ENCODE data around the gene SLC43A3.
"Not testable (repeated sequence)": the region's sequence is repeated elsewhere in the genome, so short reads cannot be mapped to it uniquely, and the experiment has no call there.

The SLC43A3 gene

DNA sequence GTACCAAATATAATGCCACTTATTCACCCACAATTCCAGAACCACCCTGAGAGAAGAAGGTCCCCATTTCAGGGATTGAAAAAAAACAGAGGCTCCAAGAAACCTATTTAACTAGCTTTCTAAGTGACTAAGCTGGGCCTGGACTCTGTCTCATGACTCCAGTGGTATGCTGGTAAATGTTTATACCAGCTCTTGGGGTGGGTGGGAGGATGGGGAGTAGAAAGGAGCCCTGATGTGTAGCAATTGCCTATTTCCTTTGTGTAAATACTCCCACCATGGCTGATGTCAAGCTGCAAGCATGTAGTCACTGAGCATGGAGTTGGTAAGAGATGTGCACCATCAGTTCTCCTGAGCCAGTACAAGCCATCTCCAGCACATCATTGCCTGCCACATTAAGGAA, 48.7 kb downstream of the SLC43A3 start:
- DNase-seq: peak; percentile 67 to 83

DNA sequence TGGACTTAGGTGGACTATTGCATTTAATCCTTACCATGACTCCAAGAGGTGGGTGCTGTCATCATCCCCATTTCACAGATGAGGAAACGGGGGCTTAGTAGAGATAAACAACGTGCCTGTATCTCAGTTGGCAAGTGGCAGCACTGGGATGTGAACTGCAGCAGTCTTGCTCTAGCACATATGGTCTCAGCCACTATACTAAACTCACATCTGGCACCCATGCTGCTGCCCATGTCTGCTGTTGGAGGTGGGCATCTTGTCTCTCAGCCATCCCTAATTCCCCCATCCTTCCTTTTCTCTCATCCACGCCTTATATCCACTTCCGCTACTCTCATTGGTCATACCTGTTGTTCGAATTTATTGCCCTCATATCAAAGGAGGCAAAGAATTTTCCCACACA, 49.8 kb downstream of the SLC43A3 start:
- DNase-seq: no peak

DNA sequence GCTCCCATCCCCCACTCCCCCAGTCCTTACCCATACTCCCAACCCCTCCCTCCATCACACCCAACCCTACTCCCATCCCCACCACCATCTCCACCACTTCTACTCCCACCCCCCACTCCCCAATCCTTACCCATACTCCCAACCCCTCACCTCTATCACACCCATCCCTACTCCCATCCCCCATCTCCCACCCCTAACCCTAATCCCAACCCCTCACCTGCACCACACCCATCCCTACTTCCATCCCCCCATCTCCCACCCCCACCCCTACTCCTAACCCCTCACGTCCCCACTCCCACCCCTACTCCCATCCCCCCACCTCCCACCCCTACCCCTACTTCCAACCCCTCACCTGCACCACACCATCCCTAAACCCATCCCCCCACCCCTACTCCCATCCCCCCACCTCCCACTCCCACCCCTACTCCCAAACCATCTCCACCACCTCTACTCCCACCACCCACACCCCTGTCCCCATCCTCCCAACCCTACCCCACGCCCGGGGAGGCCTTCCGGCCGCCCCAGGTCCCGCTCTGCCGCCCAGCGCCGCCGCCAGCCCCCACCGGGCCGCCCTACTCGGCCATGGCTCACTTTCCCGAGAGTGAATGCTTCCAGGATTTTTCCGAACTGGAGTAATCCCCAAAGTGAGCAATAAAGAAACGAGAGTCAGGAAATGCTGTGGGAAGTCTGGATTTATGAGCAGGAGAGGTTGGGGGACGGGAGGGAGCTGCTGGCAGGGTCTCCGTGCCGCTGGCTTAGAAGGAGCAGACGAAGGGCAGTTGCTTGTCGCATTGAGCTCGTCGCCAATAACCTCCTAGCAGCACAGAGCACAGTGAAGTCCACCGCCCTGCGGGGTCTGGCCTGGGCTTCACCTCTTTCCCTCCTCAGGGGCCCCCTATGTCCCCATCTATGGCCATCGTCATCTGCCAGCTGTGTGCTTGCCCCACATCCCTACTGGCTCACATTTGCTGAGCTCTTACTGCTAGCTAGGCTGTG, 50.5 kb downstream of the SLC43A3 start:
- DNase-seq: no peak

- DNase-seq: no peak
Observed at GRCh38 chr11:57375490-57375889, 51.4 kb downstream of the SLC43A3 start.

- DNase-seq: no peak
Observed at GRCh38 chr11:57374966-57375365, 52.0 kb downstream of the SLC43A3 start.

GRCh38 chr11:57373146-57373545, 53.8 kb downstream of the SLC43A3 start:
- DNase-seq: no peak

GRCh38 chr11:57370941-57371340, 56.0 kb downstream of the SLC43A3 start:
- DNase-seq: peak; percentile 32 to 47

GRCh38 chr11:57370251-57370650, 56.7 kb downstream of the SLC43A3 start:
- no peak for DNase-seq

GRCh38 chr11:57368845-57369232, 58.1 kb downstream of the SLC43A3 start:
- no peak for DNase-seq

DNA sequence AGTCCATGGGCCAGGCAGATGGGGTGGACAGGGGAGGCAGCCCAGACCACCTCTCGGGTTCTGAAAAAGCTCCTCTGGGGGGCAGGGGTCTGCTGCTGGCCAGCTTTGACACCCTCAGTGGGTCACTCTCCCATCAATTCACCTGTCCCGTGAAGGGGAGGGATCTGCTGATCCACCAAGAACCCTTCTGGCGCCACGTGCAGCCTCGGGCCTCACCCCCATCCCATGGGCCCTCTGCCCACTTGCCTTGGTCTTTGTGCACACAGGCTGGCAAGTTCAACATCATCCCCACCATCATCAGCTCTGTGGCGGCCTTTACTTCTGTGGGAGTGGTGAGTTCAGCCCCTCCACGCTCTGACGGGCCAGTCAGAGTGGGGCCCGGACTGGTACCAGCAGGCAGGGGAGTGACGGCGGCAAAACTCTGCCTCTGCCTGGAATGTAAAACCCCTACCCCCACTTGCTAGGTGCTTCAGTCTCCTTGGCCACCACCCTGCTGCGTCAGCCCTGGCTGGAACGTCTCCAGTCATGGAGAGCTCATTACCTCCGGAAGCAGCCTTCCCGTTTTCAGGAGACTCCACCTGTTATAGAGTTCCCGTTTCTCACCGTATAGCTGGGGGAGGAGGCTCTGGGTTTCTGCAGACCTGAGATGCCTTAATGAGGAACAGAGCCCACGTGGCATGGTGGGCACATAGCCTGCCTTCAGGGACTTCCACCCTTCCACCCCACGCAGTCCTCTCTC, 58.6 kb downstream of the SLC43A3 start:
- DNase-seq: peak; percentile 53 to 71

GRCh38 chr11:57364851-57365660, 61.9 kb downstream of the SLC43A3 start:
- no peak for DNase-seq

DNA sequence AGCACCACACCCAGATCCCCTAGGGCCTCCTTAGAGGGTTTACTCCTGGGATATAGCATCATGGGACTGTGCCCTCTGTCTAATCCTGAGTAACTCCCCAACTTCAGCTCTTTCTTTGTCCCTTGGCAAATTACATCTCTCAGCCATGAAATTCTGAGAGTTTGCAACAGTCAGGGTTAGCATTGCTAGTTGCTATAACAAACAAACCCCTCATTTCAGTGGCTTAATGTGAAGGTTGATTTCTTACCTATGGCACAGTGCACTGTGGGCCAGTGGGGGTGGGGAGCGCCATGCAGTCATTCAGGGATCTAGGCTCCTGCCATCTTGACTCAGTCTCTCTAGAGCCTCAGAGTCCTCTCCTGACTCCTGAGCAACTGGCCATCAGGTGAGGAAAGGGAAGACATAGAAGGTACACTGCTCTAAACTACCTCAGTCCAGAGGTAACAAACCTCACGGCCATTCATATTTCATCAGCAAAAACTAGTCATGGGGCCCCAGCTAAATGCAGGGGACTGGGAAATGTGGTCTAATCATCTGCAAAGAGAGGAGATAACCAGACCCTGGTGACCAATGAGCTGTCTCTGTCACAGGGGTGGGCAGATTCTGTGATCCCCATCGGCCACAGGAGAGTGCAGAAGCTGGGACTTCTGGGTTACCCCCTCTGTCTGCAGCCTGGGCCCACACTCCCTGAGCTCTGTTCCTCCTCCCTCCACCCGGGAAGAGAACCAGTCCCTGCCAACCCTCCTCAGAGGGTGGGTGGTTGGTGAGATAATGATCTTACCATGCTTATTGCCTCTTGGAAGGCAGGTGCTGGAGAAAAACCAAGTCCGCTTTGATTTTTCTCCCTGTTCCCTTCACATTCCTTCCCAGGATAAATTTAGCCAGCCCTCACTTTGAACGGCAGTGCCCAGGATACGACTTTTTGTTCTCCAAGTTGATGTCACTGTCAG, 63.5 kb downstream of the SLC43A3 start:
- DNase-seq: no peak

DNA sequence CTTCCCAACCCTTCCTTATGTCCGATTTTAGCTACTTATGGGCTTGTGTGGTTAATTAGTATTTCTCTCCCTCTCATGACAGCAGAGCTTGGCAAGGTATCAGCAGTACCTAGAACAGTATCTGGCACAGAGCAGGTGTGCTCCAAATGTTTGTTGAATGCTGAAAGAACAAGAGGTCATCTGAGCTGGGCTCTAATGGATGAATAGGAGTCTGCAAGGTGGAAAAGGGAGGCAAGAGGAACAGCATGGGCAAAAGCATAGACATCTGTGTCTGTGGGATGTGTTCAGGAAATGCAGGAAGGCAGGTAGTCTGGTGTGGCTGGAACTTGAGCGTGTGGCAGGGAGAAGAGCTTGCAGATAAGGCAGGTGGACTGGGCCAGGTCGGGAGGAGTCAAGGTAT, 65.0 kb downstream of the SLC43A3 start:
- DNase-seq: no peak

DNA sequence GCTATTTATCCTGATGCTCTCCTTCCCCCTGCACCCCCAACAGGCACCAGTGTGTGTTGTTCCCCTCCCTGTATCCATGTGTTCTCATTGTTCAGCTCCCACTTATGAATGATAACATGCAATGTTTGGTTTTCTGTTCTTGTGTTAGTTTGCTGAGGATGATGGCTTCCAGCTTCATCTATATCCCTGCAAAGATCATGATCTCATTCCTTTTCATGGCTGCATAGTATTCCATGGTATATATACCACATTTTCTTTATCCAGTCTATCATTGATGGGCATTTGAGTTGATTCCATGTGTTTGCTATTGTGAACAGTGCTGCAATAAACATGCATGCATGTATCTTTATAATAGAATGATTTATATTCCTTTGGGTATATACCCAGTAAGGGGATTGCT, 65.5 kb downstream of the SLC43A3 start:
- DNase-seq: not testable (repeated sequence)

DNA sequence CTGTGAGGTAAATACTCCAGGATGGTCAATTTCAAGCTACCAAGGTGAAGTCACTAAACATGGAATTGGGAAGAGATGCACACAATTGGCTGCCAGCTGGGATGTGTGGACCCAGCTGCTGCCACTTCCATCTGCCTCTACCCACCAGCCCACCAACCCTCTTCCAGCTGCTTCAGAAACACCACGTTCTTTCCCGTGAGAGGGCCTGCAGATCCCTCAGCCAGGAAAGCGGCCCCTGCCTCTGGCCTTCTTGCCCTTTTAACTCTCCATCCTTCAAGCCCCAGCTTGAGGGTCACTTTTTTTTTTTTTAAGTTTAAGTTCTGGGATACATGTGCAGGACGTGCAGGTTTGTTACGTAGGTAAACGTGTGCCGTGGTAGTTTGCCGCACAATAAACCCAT, 65.9 kb downstream of the SLC43A3 start:
- no peak for DNase-seq

- DNase-seq: no peak
Observed at GRCh38 chr11:57359896-57360690, 66.8 kb downstream of the SLC43A3 start.

- DNase-seq: no peak
Observed at GRCh38 chr11:57359396-57359795, 67.5 kb downstream of the SLC43A3 start.

GRCh38 chr11:57358991-57359390, 67.9 kb downstream of the SLC43A3 start:
- DNase-seq: no peak

DNA sequence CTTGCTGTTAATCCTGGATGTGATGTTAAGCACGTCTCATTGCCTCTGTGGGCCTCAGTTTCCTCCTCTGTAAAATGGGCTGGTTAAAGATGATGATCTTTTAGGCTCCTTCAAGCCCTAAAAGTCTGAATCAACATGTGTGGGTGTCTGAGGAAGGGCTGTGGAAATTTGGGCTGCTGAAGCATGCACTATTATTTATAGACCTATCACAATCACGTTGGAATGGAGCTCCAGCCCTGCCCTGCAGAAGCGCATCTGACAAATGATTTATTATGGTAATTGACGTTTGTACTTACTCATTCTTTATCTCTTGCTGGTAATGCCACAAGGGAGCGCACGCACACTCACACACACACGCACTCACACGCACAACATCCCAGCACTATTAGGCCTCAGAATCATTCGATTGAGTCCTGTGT, 68.4 kb downstream of the SLC43A3 start:
- DNase-seq: peak; percentile 24 to 56

- no peak for DNase-seq
Observed at GRCh38 chr11:57357856-57358255, 69.1 kb downstream of the SLC43A3 start.

DNA sequence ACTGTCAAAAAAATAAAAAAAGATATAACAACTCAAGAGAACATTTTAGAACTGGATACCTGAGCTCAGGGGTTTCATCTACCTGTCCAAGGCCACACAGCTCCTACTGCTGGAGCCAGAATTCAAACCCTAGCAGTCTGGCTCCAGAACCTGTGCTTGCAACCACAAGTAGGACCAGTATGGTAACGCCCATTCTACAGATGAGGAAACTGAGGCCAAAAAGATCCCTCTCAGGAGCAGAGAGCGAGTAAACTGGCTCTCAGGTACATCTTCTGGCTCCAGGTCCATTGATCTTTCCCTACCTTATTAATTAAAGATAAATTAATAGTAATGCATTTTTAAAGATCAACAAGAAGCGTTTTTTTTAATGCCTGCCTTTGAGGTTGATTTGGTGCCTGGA, 69.6 kb downstream of the SLC43A3 start:
- DNase-seq: no peak
